ENCODE measurements around the gene HMX1.

The HMX1 gene

DNA sequence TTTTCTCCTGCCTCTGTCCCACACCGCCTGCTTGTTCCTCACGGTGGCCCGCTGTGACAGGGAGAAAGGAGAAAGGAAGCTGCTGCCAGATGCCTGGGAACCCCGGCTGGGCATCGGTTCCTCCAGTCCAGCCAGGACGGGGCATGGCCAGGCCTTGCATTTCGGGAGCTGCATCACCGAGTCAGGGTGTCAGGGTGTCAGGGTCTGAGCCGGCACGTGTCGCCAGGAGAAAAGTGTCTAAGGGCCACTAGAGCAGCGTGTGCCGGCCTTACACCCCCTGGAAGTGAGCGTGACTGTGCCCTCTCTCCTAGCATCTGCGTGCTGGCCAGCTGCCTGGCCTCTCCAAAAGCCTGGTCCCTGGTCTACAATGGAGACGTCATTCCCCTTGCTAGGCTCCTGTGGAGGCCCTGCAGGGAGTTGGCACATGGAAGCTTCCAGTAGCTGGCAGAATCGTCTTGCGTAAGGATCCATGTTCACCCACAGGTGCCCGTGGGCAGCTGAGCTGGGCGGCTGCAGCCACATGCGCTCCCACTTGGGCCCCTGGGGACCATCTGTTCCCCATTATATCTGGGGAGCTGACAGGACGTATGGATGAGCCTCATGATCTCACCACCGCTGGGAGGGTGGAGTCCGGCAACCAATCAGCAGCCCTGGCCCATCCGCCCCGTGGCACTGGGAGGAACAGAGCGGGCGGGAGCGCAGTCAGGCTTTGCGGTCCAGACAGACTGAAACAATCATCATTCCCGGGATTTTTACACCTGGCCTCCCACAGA, 39.9 kb upstream of the HMX1 start:
- Histone ChIP-seq H3K9ac (ENCODE audit: insufficient read length) (no peak overlapping the region), H3K9me3 (ENCODE audit: low read depth, low read length) (no peaks in the 10 kb centered on the region), H3K27ac (no peak overlapping the region), H3K4me3 (no peak overlapping the region), H3K36me3 (ENCODE audit: insufficient read depth, low read length) (no peaks in the 10 kb centered on the region)
- TF ChIP-seq FOXP2 (optimal IDR thresholded peaks at IDR 0.05; ENCODE audit: control extremely low read depth, extremely low read length, insufficient read depth) (no peak), EZH2 (IDR thresholded peaks at IDR 0.05) (no peak), POLR2AphosphoS5 (IDR thresholded peaks at IDR 0.05; ENCODE audit: borderline replicate concordance, low read depth, low read length) (no peak)
- DNase-seq (ENCODE audit: low read depth, low spot score), result no peak

- TF ChIP-seq FOXP2 (optimal IDR thresholded peaks at IDR 0.05; ENCODE audit: control extremely low read depth, extremely low read length, insufficient read depth), result no peak
- no peak for TF ChIP-seq POLR2AphosphoS5 (IDR thresholded peaks at IDR 0.05; ENCODE audit: borderline replicate concordance, low read depth, low read length)
- TF ChIP-seq EZH2 (IDR thresholded peaks at IDR 0.05), result no peak
- Histone ChIP-seq H3K4me3 (no peak overlapping the region), H3K27ac (no peak overlapping the region), H3K9me3 (ENCODE audit: low read depth, low read length) (no peaks in the 10 kb centered on the region), H3K9ac (ENCODE audit: insufficient read length) (no peak overlapping the region), H3K36me3 (ENCODE audit: insufficient read depth, low read length) (no peaks in the 10 kb centered on the region)
- DNase-seq (ENCODE audit: low read depth, low spot score), result no peak
These were observed 39.2 kb upstream of the HMX1 start for GRCh38 chr4:8910822-8911315.

- H3K27ac ChIP-seq, result no peak overlapping the region
- no peak overlapping the region for H3K9ac ChIP-seq (ENCODE audit: insufficient read length)
- no peak overlapping the region for H3K4me3 ChIP-seq
- no peaks in the 10 kb centered on the region for H3K9me3 ChIP-seq (ENCODE audit: low read depth, low read length)
- no peak for DNase-seq (ENCODE audit: low read depth, low spot score)
- H3K36me3 ChIP-seq (ENCODE audit: insufficient read depth, low read length), result no peaks in the 10 kb centered on the region
- TF ChIP-seq POLR2AphosphoS5 (IDR thresholded peaks at IDR 0.05; ENCODE audit: borderline replicate concordance, low read depth, low read length) (no peak), FOXP2 (optimal IDR thresholded peaks at IDR 0.05; ENCODE audit: control extremely low read depth, extremely low read length, insufficient read depth) (no peak), EZH2 (IDR thresholded peaks at IDR 0.05) (no peak)
These were observed 38.6 kb upstream of the HMX1 start for GRCh38 chr4:8910100-8910821.

DNA sequence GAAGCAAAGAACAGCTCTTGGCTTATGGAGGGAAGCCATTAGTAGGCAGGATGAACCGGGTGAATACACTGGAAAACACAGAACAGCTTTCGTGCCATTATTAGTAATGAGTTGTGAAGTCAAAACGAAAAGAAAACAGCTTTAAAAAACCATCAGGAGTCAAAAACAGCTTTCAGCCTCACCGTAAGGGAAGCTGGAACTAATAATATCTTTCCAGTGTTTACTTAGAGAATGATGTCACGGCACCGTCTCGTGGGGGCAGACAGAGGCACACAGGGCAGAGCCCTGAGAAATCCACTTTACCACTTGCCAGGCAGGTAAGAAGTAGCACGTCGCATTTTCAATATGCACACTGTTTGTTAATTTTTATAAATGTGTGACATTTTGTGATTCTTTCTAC, 37.9 kb upstream of the HMX1 start:
- H3K4me3 ChIP-seq, result no peak overlapping the region
- DNase-seq (ENCODE audit: low read depth, low spot score), result no peak
- no peaks in the 10 kb centered on the region for H3K9me3 ChIP-seq (ENCODE audit: low read depth, low read length)
- no peaks in the 10 kb centered on the region for H3K36me3 ChIP-seq (ENCODE audit: insufficient read depth, low read length)
- H3K9ac ChIP-seq (ENCODE audit: insufficient read length), result no peak overlapping the region
- H3K27ac ChIP-seq, result no peak overlapping the region
- TF ChIP-seq EZH2 (IDR thresholded peaks at IDR 0.05), result no peak
- TF ChIP-seq POLR2AphosphoS5 (IDR thresholded peaks at IDR 0.05; ENCODE audit: borderline replicate concordance, low read depth, low read length), result no peak
- TF ChIP-seq FOXP2 (optimal IDR thresholded peaks at IDR 0.05; ENCODE audit: control extremely low read depth, extremely low read length, insufficient read depth), result no peak

- TF ChIP-seq POLR2AphosphoS5 (IDR thresholded peaks at IDR 0.05; ENCODE audit: borderline replicate concordance, low read depth, low read length) (no peak), EZH2 (IDR thresholded peaks at IDR 0.05) (no peak), FOXP2 (optimal IDR thresholded peaks at IDR 0.05; ENCODE audit: control extremely low read depth, extremely low read length, insufficient read depth) (no peak)
- DNase-seq (ENCODE audit: low read depth, low spot score), result no peak
- Histone ChIP-seq H3K36me3 (ENCODE audit: insufficient read depth, low read length) (no peaks in the 10 kb centered on the region), H3K9ac (ENCODE audit: insufficient read length) (no peak overlapping the region), H3K4me3 (no peak overlapping the region), H3K27ac (no peak overlapping the region), H3K9me3 (ENCODE audit: low read depth, low read length) (no peaks in the 10 kb centered on the region)
These were observed 36.7 kb upstream of the HMX1 start for GRCh38 chr4:8908206-8908893.

GRCh38 chr4:8907596-8908205, 36.1 kb upstream of the HMX1 start:
- TF ChIP-seq POLR2AphosphoS5 (IDR thresholded peaks at IDR 0.05; ENCODE audit: borderline replicate concordance, low read depth, low read length), result no peak
- TF ChIP-seq FOXP2 (optimal IDR thresholded peaks at IDR 0.05; ENCODE audit: control extremely low read depth, extremely low read length, insufficient read depth), result no peak
- no peak for TF ChIP-seq EZH2 (IDR thresholded peaks at IDR 0.05)
- no peak for DNase-seq (ENCODE audit: low read depth, low spot score)
- no peak overlapping the region for H3K4me3 ChIP-seq
- H3K27ac ChIP-seq, result no peak overlapping the region
- no peak overlapping the region for H3K9ac ChIP-seq (ENCODE audit: insufficient read length)
- no peaks in the 10 kb centered on the region for H3K9me3 ChIP-seq (ENCODE audit: low read depth, low read length)
- H3K36me3 ChIP-seq (ENCODE audit: insufficient read depth, low read length), result no peaks in the 10 kb centered on the region

- DNase-seq (ENCODE audit: low read depth, low spot score), result no peak
- H3K27ac ChIP-seq, result no peak overlapping the region
- no peaks in the 10 kb centered on the region for H3K36me3 ChIP-seq (ENCODE audit: insufficient read depth, low read length)
- H3K9ac ChIP-seq (ENCODE audit: insufficient read length), result no peak overlapping the region
- H3K4me3 ChIP-seq, result no peak overlapping the region
- no peaks in the 10 kb centered on the region for H3K9me3 ChIP-seq (ENCODE audit: low read depth, low read length)
- TF ChIP-seq POLR2AphosphoS5 (IDR thresholded peaks at IDR 0.05; ENCODE audit: borderline replicate concordance, low read depth, low read length), result no peak
- TF ChIP-seq FOXP2 (optimal IDR thresholded peaks at IDR 0.05; ENCODE audit: control extremely low read depth, extremely low read length, insufficient read depth), result no peak
- no peak for TF ChIP-seq EZH2 (IDR thresholded peaks at IDR 0.05)
These were observed 35.5 kb upstream of the HMX1 start for GRCh38 chr4:8906991-8907595.
